ENCODE results near the gene LDLRAD3. TPM values are rescaled to one million over a fixed set of nuclear protein-coding genes. Genes with fewer than 3 reads are reported as not detected.

Gene LDLRAD3
- total RNA-seq, 2 experiments from 2014 or later: not detected

- Histone ChIP-seq H3K9me2 (ENCODE audit: insufficient read depth, low read length) (no peaks in the 10 kb centered on the region), H4K20me1 (ENCODE audit: insufficient read depth, low read length) (no peaks in the 10 kb centered on the region), H3K27ac (ENCODE audit: low read depth, low read length, poor library complexity, severe bottlenecking) (no peak overlapping the region), H2AFZ (ENCODE audit: low read length) (no peak overlapping the region), H3K9me3 (ENCODE audit: low read length) (no peaks in the 10 kb centered on the region), H3K36me3 (ENCODE audit: insufficient read depth, low read length) (no peaks in the 10 kb centered on the region), H3K4me2 (ENCODE audit: low read length) (no peak overlapping the region), H3K4me1 (ENCODE audit: insufficient read depth, low read length, poor library complexity, severe bottlenecking) (no peaks in the 10 kb centered on the region), H3K4me3 (ENCODE audit: low read depth, low read length, poor library complexity, severe bottlenecking) (no peak overlapping the region), H3K79me2 (ENCODE audit: insufficient read depth, low read depth, low read length) (no peaks in the 10 kb centered on the region)
- no TSS peak for BruUV-seq (replicated peaks)
- CTCF ChIA-PET (ENCODE audit: unreplicated experiment): no interaction called here
- no peak for DNase-seq (ENCODE audit: low spot score)
- TF ChIP-seq, protein P1, sequence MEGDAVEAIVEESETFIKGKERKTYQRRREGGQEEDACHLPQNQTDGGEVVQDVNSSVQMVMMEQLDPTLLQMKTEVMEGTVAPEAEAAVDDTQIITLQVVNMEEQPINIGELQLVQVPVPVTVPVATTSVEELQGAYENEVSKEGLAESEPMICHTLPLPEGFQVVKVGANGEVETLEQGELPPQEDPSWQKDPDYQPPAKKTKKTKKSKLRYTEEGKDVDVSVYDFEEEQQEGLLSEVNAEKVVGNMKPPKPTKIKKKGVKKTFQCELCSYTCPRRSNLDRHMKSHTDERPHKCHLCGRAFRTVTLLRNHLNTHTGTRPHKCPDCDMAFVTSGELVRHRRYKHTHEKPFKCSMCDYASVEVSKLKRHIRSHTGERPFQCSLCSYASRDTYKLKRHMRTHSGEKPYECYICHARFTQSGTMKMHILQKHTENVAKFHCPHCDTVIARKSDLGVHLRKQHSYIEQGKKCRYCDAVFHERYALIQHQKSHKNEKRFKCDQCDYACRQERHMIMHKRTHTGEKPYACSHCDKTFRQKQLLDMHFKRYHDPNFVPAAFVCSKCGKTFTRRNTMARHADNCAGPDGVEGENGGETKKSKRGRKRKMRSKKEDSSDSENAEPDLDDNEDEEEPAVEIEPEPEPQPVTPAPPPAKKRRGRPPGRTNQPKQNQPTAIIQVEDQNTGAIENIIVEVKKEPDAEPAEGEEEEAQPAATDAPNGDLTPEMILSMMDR (conservative IDR thresholded peaks at IDR 0.05; ENCODE audit: low read length): no peak
- no peak for TF ChIP-seq EZH2phosphoT487 (IDR thresholded peaks at IDR 0.05; ENCODE audit: borderline replicate concordance, low read depth, low read length)
- intact Hi-C loops (cut with micrococcal nuclease; ENCODE audit: unreplicated experiment): no loop called here
- POLR2A ChIA-PET: interaction anchor here (0.6 to 0.7 kb wide), 2 partner anchors 62 to 1791 kb away, joined by 4 read pairs; no protein-coding TSS in a partner anchor
Observed at GRCh38 chr11:36023922-36024321, 80.1 kb downstream of the LDLRAD3 start.

DNA sequence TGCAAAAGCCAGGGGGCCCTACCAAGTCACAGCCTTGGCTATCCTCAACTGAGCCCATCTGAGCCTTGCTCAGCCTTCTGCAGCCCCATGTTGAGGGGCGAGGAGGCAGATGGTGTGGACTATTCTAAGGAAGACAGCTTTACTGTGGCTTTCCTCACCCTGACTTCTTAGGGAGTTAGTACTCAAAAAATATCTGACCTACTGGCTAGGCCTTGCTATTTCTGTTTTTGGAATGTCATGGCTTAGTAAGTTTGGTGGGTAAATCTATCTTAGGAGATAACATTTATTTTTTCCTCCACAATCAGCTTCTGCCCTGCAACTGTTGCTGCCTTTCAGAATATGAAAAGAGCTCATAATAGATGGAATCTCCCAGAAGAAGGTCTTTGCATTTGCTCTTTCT lies 80.9 kb downstream of the LDLRAD3 start:
- H3K4me1 ChIP-seq (ENCODE audit: insufficient read depth, low read length, poor library complexity, severe bottlenecking): no peaks in the 10 kb centered on the region
- H3K36me3 ChIP-seq (ENCODE audit: insufficient read depth, low read length): no peaks in the 10 kb centered on the region
- no peak overlapping the region for H3K4me3 ChIP-seq (ENCODE audit: low read depth, low read length, poor library complexity, severe bottlenecking)
- H3K79me2 ChIP-seq (ENCODE audit: insufficient read depth, low read depth, low read length): no peaks in the 10 kb centered on the region
- no peak for TF ChIP-seq EZH2phosphoT487 (IDR thresholded peaks at IDR 0.05; ENCODE audit: borderline replicate concordance, low read depth, low read length)
- TF ChIP-seq, protein P1 (conservative IDR thresholded peaks at IDR 0.05; ENCODE audit: low read length): no peak
- BruUV-seq (replicated peaks): no TSS peak
- intact Hi-C loops (cut with micrococcal nuclease; ENCODE audit: unreplicated experiment): no loop called here
- no peaks in the 10 kb centered on the region for H3K9me2 ChIP-seq (ENCODE audit: insufficient read depth, low read length)
- no peaks in the 10 kb centered on the region for H3K9me3 ChIP-seq (ENCODE audit: low read length)
- CTCF ChIA-PET (ENCODE audit: unreplicated experiment): no interaction called here
- no peaks in the 10 kb centered on the region for H4K20me1 ChIP-seq (ENCODE audit: insufficient read depth, low read length)
- no peak for DNase-seq (ENCODE audit: low spot score)
- no peak overlapping the region for H3K27ac ChIP-seq (ENCODE audit: low read depth, low read length, poor library complexity, severe bottlenecking)
- POLR2A ChIA-PET: interaction anchor here (0.7 kb wide), 1 partner anchor 61 kb away, joined by 4 read pairs; no protein-coding TSS in a partner anchor
- no peak overlapping the region for H2AFZ ChIP-seq (ENCODE audit: low read length)
- H3K4me2 ChIP-seq (ENCODE audit: low read length): no peak overlapping the region

DNA sequence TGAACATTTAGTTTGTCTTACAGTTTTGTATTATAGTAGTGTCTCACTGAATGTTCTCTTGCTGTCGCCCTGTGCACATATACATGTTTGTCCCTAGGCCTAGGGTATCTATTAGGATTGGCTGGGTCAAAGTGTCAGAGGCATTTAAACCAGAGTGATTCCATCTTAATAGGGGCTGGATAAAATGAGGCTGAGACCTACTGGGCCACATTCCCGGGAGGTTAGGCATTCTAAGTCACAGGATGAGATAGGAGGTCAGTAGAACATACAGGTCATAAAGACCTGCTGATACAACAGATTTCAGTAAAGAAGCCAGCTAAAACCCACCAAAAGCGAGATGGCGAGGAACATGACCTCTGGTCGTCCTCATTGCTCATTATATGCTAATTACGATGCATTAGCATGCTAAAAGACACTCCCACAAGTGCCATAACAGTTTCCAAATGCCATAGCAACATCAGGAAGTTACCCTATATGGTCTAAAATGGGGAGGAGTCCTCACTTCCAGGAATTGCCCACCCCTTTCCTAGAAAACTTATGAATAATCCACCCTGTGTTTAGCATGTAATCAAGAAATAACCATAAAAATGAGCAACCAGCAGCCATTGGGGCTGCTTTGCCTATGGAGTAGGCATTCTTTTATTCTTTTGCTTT lies 82.6 kb downstream of the LDLRAD3 start:
- H2AFZ ChIP-seq (ENCODE audit: low read length): no peak overlapping the region
- H3K4me3 ChIP-seq (ENCODE audit: low read depth, low read length, poor library complexity, severe bottlenecking): no peak overlapping the region
- H3K36me3 ChIP-seq (ENCODE audit: insufficient read depth, low read length): no peaks in the 10 kb centered on the region
- POLR2A ChIA-PET: no interaction called here
- CTCF ChIA-PET (ENCODE audit: unreplicated experiment): no interaction called here
- H3K4me1 ChIP-seq (ENCODE audit: insufficient read depth, low read length, poor library complexity, severe bottlenecking): no peaks in the 10 kb centered on the region
- no peaks in the 10 kb centered on the region for H3K79me2 ChIP-seq (ENCODE audit: insufficient read depth, low read depth, low read length)
- intact Hi-C loops (cut with micrococcal nuclease; ENCODE audit: unreplicated experiment): no loop called here
- no peak overlapping the region for H3K4me2 ChIP-seq (ENCODE audit: low read length)
- H4K20me1 ChIP-seq (ENCODE audit: insufficient read depth, low read length): no peaks in the 10 kb centered on the region
- DNase-seq (ENCODE audit: low spot score): no peak
- no peaks in the 10 kb centered on the region for H3K9me3 ChIP-seq (ENCODE audit: low read length)
- TF ChIP-seq, protein P1 (conservative IDR thresholded peaks at IDR 0.05; ENCODE audit: low read length): no peak
- no peak for TF ChIP-seq EZH2phosphoT487 (IDR thresholded peaks at IDR 0.05; ENCODE audit: borderline replicate concordance, low read depth, low read length)
- H3K9me2 ChIP-seq (ENCODE audit: insufficient read depth, low read length): no peaks in the 10 kb centered on the region
- no TSS peak for BruUV-seq (replicated peaks)
- no peak overlapping the region for H3K27ac ChIP-seq (ENCODE audit: low read depth, low read length, poor library complexity, severe bottlenecking)
